ENCODE results near the gene WDPCP. TPM values are rescaled to one million over a fixed set of nuclear protein-coding genes. Genes with fewer than 3 reads are reported as not detected.
"Not testable (repeated sequence)": the region's sequence is repeated elsewhere in the genome, so short reads cannot be mapped to it uniquely, and the experiment has no call there.

WDPCP gene
- total RNA-seq, 1 donor from 2014 or later, result 12.3 TPM

GRCh38 chr2:63374341-63374740 lies 213.9 kb downstream of the WDPCP start:
- no peaks in the 10 kb centered on the region for H3K27me3 ChIP-seq (ENCODE audit: low read depth)
- no peak overlapping the region for H3K4me3 ChIP-seq
- ATAC-seq (no peak), DNase-seq (no peak)
- peaks cover 6% of the 10 kb centered on the region for H3K9me3 ChIP-seq
- no peak overlapping the region for H3K27ac ChIP-seq
- intact Hi-C loops (cut with DNase I), result no loop called here
- no peak for TF ChIP-seq CTCF (IDR thresholded peaks at IDR 0.05)
- H3K4me1 ChIP-seq, result no peaks in the 10 kb centered on the region
- no peaks in the 10 kb centered on the region for H3K36me3 ChIP-seq

- Histone ChIP-seq H3K36me3 (no peaks in the 10 kb centered on the region), H3K4me3 (no peak overlapping the region), H3K27me3 (ENCODE audit: low read depth) (no peaks in the 10 kb centered on the region), H3K27ac (no peak overlapping the region), H3K4me1 (no peaks in the 10 kb centered on the region), H3K9me3 (peaks cover 6% of the 10 kb centered on the region)
- ATAC-seq (no peak), DNase-seq (no peak)
- TF ChIP-seq CTCF (IDR thresholded peaks at IDR 0.05), result no peak
- intact Hi-C loops (cut with DNase I), result no loop called here
Observed at GRCh38 chr2:63372549-63372948, 215.7 kb downstream of the WDPCP start.

GRCh38 chr2:63369146-63369545 lies 219.1 kb downstream of the WDPCP start:
- no peak for ATAC-seq
- H3K9me3 ChIP-seq, result peaks cover 6% of the 10 kb centered on the region
- no peak for DNase-seq
- H3K4me1 ChIP-seq, result no peaks in the 10 kb centered on the region
- H3K36me3 ChIP-seq, result no peaks in the 10 kb centered on the region
- intact Hi-C loops (cut with DNase I), result no loop called here
- no peaks in the 10 kb centered on the region for H3K27me3 ChIP-seq (ENCODE audit: low read depth)
- no peak for TF ChIP-seq CTCF (IDR thresholded peaks at IDR 0.05)
- H3K27ac ChIP-seq, result no peak overlapping the region
- no peak overlapping the region for H3K4me3 ChIP-seq

GRCh38 chr2:63364866-63365265 lies 223.4 kb downstream of the WDPCP start:
- ATAC-seq (no peak), DNase-seq (no peak)
- H3K27me3 ChIP-seq (ENCODE audit: low read depth), result no peaks in the 10 kb centered on the region
- no peak overlapping the region for H3K27ac ChIP-seq
- intact Hi-C loops (cut with DNase I), result no loop called here
- H3K36me3 ChIP-seq, result no peaks in the 10 kb centered on the region
- no peaks in the 10 kb centered on the region for H3K4me1 ChIP-seq
- no peak for TF ChIP-seq CTCF (IDR thresholded peaks at IDR 0.05)
- H3K4me3 ChIP-seq, result no peak overlapping the region
- no peaks in the 10 kb centered on the region for H3K9me3 ChIP-seq

- intact Hi-C loops (cut with DNase I); H3K36me3 ChIP-seq; H3K27ac ChIP-seq; H3K4me1 ChIP-seq; H3K27me3 ChIP-seq (ENCODE audit: low read depth); DNase-seq; ATAC-seq; H3K4me3 ChIP-seq: not testable (repeated sequence)
- H3K9me3 ChIP-seq, result peaks cover 22% of the 10 kb centered on the region
Observed at GRCh38 chr2:63357722-63358121, 230.6 kb downstream of the WDPCP start.

- Histone ChIP-seq H3K4me1 (no peaks in the 10 kb centered on the region), H3K27ac (no peak overlapping the region), H3K9me3 (peaks cover 22% of the 10 kb centered on the region), H3K36me3 (no peaks in the 10 kb centered on the region), H3K27me3 (ENCODE audit: low read depth) (no peaks in the 10 kb centered on the region), H3K4me3 (no peak overlapping the region)
- intact Hi-C loops (cut with DNase I), result no loop called here
- no peak for ATAC-seq
- no peak for TF ChIP-seq CTCF (IDR thresholded peaks at IDR 0.05)
- DNase-seq, result no peak
Observed at GRCh38 chr2:63347361-63347760, 240.9 kb downstream of the WDPCP start.
